GM23338 (cell line): ENCODE measurements around the gene APBB1IP. TPM values are rescaled to one million over a fixed set of nuclear protein-coding genes. Genes with fewer than 3 reads are reported as not detected.

Source experiments
- ATAC-seq: fragments of 200-7000 bp; cut with Tn5 transposase; 3 replicates; pipeline ENCODE4 v1.9.1; 2020
- DNase-seq: peaks from one replicate; pipeline ENCODE4 v3.0.0-alpha.2; 2015; ENCODE audit warnings: low spot score
- H2AFZ ChIP-seq: fragments of 200-600 bp; sonication (generic); 2 replicates; pipeline ENCODE4 v1.8.0; 2016; ENCODE audit warnings: antibody characterized with exemption, mild to moderate bottlenecking, moderate library complexity
- H3F3A ChIP-seq: fragments of 200-600 bp; sonication (generic); replicated peaks from 2 replicates; pipeline ENCODE4 v1.8.0; 2017; ENCODE audit warnings: antibody characterized with exemption, mixed run types, low read depth
- H3K27ac ChIP-seq: fragments of 200-600 bp; sonication (generic); 2 replicates; pipeline ENCODE4 v1.6.1; 2016; ENCODE audit warnings: low read depth
- H3K27me3 ChIP-seq: fragments of 200-600 bp; sonication (generic); 2 replicates; pipeline ENCODE4 v1.8.0; 2016; ENCODE audit warnings: mild to moderate bottlenecking, mixed run types, moderate library complexity; ENCODE audit not compliant: insufficient read depth
- H3K36me3 ChIP-seq: fragments of 200-600 bp; sonication (generic); 2 replicates; pipeline ENCODE4 v1.8.0; 2016; ENCODE audit warnings: mild to moderate bottlenecking; ENCODE audit not compliant: insufficient read depth
- H3K4me1 ChIP-seq: fragments of 200-600 bp; sonication (generic); 2 replicates; pipeline ENCODE4 v1.8.0; 2016; ENCODE audit warnings: mild to moderate bottlenecking, moderate library complexity; ENCODE audit not compliant: insufficient read depth
- H3K4me2 ChIP-seq: fragments of 200-600 bp; sonication (generic); 2 replicates; pipeline ENCODE4 v1.7.1; 2017; ENCODE audit warnings: mixed run types
- H3K4me3 ChIP-seq: fragments of 200-600 bp; sonication (generic); 2 replicates; pipeline ENCODE4 v1.6.1; 2016; ENCODE audit warnings: mixed run types
- H3K79me2 ChIP-seq: fragments of 200-600 bp; sonication (generic); replicated peaks from 2 replicates; pipeline ENCODE4 v1.8.0; 2017; ENCODE audit warnings: mild to moderate bottlenecking; ENCODE audit not compliant: insufficient read depth
- H3K9me2 ChIP-seq: fragments of 200-600 bp; sonication (generic); 2 replicates; pipeline ENCODE4 v1.8.0; 2017; ENCODE audit not compliant: insufficient read depth
- H4K20me1 ChIP-seq: fragments of 200-600 bp; sonication (generic); replicated peaks from 2 replicates; pipeline ENCODE4 v1.8.0; 2017; ENCODE audit warnings: mild to moderate bottlenecking; ENCODE audit not compliant: insufficient read depth
- H3K27ac Mint-ChIP-seq: 2 replicates; pipeline ENCODE4 v1.8.0; 2020; ENCODE audit warnings: inconsistent platforms, mild to moderate bottlenecking, moderate library complexity, mixed read lengths
- H3K27me3 Mint-ChIP-seq: 3 replicates; pipeline ENCODE4 v1.8.0; 2022; ENCODE audit warnings: low read depth, mild to moderate bottlenecking, moderate library complexity, mixed read lengths, inconsistent platforms; ENCODE audit not compliant: insufficient read depth, poor library complexity
- H3K36me3 Mint-ChIP-seq: 3 replicates; pipeline ENCODE4 v1.8.0; 2021; ENCODE audit warnings: low read depth, mild to moderate bottlenecking, inconsistent platforms, moderate library complexity, mixed read lengths
- H3K4me1 Mint-ChIP-seq: 3 replicates; pipeline ENCODE4 v1.8.0; 2020; ENCODE audit warnings: mild to moderate bottlenecking, inconsistent platforms, mixed read lengths
- H3K4me3 Mint-ChIP-seq: 3 replicates; pipeline ENCODE4 v1.8.0; 2021; ENCODE audit warnings: moderate library complexity, mild to moderate bottlenecking, inconsistent platforms, mixed read lengths
- H3K9me3 Mint-ChIP-seq: 3 replicates; pipeline ENCODE4 v1.8.0; 2020; ENCODE audit warnings: moderate library complexity, mild to moderate bottlenecking, inconsistent platforms, mixed read lengths
- CREB1 ChIP-seq: fragments of 250-450 bp; sonication (Bioruptor Pico); IDR thresholded peaks from 2 replicates; pipeline ENCODE4 v1.5.0; 2020; ENCODE audit warnings: low read depth, mild to moderate bottlenecking, moderate library complexity
- EZH2 ChIP-seq: fragments of 200-600 bp; sonication (generic); IDR thresholded peaks from one replicate; pipeline ENCODE4 v1.8.0; 2017; ENCODE audit warnings: antibody characterized with exemption, mild to moderate bottlenecking, low read depth; ENCODE audit not compliant: unreplicated experiment
- ZNF114 ChIP-seq: fragments of 250-450 bp; sonication (Bioruptor Pico); IDR thresholded peaks from 2 replicates; pipeline ENCODE4 v1.5.0; 2020; ENCODE audit warnings: mild to moderate bottlenecking, moderate library complexity
- polyA plus RNA-seq: library from polyadenylated mRNA; unstranded; fragments of >200 nt; fragmentation: Nextera tagmentation; extraction: Ambion mirVana; gene quantifications from 2 replicates; pipeline ENCODE4 v1.2.1, GENCODE V29; 2016
- total RNA-seq: library from RNA; depleted of rRNA; stranded (reverse); fragments of >200 nt; shearing (Covaris generic); gene quantifications from 2 replicates; pipeline ENCODE4 v1.2.3, GENCODE V29; 2014
- TF ChIP-seq, protein P1 (sequence below): IDR thresholded peaks from one replicate; pipeline ENCODE4 v1.6.1; 2018; ENCODE audit warnings: antibody characterized with exemption; ENCODE audit not compliant: unreplicated experiment
- TF ChIP-seq, protein P2 (sequence below): fragments of 250-450 bp; sonication (Bioruptor Pico); IDR thresholded peaks from 2 replicates; pipeline ENCODE4 v1.5.0; 2020; ENCODE audit warnings: mild to moderate bottlenecking, moderate library complexity
- TF ChIP-seq, protein P3 (sequence below), 2 experiments: fragments of 200-600 bp in 1 of 2; sonication (generic) in 1 of 2; conservative IDR thresholded peaks; 2 replicates each; pipeline versions ENCODE4 v1.5.1 to v1.6.1; 2016 to 2017; ENCODE audit warnings: antibody characterized with exemption in 2 of 2, low read depth in 2 of 2, mild to moderate bottlenecking in 2 of 2, moderate library complexity in 1 of 2

The APBB1IP gene
- total and polyA plus RNA-seq, 2 experiments from 2014 or later: 0.14 to 0.16 TPM

DNA sequence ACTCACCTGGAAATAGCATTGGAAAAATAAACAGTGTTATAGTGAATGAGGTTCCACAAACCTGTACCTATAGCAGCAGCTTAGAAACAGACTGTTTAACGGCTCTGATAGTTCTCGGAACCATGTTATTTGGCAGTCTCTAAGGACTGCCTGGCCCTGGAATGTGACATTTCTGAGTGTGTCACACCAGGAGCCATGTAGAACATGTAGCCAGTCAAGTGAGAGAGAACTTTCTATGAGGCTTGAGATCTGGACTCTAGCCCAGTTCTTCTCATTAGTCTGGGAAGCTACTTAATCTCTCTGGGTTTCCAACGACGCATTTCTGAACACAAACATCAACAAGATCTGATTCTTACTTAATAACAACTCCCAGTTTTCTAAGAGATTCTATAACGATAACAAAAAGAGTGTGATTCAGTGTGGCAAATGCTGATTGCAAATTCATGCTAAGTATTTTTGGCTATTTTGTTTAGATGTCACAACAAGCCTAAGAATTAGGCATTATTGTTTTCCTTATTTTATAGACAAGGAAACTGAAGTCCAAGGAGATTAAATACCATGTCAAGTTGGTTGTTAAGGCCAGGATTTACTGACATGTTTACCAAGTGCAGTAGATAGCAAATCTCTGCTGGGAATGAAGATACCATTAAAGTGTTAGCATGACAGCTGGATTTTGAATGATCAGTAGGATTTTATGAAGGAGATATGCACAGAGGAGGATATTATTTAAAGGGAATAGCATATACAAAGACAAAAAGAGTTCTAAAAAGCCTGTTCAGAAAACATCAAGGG lies 47.2 kb downstream of the APBB1IP start (continued):
- TF ChIP-seq, protein P1, sequence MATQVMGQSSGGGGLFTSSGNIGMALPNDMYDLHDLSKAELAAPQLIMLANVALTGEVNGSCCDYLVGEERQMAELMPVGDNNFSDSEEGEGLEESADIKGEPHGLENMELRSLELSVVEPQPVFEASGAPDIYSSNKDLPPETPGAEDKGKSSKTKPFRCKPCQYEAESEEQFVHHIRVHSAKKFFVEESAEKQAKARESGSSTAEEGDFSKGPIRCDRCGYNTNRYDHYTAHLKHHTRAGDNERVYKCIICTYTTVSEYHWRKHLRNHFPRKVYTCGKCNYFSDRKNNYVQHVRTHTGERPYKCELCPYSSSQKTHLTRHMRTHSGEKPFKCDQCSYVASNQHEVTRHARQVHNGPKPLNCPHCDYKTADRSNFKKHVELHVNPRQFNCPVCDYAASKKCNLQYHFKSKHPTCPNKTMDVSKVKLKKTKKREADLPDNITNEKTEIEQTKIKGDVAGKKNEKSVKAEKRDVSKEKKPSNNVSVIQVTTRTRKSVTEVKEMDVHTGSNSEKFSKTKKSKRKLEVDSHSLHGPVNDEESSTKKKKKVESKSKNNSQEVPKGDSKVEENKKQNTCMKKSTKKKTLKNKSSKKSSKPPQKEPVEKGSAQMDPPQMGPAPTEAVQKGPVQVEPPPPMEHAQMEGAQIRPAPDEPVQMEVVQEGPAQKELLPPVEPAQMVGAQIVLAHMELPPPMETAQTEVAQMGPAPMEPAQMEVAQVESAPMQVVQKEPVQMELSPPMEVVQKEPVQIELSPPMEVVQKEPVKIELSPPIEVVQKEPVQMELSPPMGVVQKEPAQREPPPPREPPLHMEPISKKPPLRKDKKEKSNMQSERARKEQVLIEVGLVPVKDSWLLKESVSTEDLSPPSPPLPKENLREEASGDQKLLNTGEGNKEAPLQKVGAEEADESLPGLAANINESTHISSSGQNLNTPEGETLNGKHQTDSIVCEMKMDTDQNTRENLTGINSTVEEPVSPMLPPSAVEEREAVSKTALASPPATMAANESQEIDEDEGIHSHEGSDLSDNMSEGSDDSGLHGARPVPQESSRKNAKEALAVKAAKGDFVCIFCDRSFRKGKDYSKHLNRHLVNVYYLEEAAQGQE: no peak
- TF ChIP-seq, protein P2, sequence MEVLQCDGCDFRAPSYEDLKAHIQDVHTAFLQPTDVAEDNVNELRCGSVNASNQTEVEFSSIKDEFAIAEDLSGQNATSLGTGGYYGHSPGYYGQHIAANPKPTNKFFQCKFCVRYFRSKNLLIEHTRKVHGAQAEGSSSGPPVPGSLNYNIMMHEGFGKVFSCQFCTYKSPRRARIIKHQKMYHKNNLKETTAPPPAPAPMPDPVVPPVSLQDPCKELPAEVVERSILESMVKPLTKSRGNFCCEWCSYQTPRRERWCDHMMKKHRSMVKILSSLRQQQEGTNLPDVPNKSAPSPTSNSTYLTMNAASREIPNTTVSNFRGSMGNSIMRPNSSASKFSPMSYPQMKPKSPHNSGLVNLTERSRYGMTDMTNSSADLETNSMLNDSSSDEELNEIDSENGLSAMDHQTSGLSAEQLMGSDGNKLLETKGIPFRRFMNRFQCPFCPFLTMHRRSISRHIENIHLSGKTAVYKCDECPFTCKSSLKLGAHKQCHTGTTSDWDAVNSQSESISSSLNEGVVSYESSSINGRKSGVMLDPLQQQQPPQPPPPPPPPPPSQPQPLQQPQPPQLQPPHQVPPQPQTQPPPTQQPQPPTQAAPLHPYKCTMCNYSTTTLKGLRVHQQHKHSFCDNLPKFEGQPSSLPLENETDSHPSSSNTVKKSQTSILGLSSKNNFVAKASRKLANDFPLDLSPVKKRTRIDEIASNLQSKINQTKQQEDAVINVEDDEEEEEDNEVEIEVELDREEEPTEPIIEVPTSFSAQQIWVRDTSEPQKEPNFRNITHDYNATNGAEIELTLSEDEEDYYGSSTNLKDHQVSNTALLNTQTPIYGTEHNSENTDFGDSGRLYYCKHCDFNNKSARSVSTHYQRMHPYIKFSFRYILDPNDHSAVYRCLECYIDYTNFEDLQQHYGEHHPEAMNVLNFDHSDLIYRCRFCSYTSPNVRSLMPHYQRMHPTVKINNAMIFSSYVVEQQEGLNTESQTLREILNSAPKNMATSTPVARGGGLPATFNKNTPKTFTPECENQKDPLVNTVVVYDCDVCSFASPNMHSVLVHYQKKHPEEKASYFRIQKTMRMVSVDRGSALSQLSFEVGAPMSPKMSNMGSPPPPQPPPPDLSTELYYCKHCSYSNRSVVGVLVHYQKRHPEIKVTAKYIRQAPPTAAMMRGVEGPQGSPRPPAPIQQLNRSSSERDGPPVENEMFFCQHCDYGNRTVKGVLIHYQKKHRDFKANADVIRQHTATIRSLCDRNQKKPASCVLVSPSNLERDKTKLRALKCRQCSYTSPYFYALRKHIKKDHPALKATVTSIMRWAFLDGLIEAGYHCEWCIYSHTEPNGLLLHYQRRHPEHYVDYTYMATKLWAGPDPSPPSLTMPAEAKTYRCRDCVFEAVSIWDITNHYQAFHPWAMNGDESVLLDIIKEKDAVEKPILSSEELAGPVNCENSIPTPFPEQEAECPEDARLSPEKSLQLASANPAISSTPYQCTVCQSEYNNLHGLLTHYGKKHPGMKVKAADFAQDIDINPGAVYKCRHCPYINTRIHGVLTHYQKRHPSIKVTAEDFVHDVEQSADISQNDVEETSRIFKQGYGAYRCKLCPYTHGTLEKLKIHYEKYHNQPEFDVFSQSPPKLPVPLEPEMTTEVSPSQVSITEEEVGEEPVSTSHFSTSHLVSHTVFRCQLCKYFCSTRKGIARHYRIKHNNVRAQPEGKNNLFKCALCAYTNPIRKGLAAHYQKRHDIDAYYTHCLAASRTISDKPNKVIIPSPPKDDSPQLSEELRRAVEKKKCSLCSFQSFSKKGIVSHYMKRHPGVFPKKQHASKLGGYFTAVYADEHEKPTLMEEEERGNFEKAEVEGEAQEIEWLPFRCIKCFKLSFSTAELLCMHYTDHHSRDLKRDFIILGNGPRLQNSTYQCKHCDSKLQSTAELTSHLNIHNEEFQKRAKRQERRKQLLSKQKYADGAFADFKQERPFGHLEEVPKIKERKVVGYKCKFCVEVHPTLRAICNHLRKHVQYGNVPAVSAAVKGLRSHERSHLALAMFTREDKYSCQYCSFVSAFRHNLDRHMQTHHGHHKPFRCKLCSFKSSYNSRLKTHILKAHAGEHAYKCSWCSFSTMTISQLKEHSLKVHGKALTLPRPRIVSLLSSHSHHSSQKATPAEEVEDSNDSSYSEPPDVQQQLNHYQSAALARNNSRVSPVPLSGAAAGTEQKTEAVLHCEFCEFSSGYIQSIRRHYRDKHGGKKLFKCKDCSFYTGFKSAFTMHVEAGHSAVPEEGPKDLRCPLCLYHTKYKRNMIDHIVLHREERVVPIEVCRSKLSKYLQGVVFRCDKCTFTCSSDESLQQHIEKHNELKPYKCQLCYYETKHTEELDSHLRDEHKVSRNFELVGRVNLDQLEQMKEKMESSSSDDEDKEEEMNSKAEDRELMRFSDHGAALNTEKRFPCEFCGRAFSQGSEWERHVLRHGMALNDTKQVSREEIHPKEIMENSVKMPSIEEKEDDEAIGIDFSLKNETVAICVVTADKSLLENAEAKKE: no peak

DNA sequence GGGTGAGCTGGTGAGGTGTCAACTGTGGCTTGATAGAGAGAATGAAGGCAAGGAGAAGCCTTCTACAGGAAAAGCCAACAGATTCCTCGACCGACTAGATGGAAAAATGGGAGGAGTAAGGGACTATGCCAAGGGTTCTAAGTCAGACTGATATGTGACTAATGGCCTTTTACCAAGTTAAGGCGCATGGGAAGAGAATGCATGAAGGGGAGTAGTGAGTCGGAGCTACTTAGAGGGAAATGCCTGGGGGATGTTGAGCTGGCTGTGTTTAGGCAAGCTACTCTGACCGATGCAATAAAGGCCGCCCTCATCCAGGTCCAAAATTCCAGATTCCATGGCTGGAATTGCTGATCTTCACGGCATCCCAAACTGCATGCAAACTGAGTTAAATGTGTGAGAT lies 48.2 kb downstream of the APBB1IP start:
- Mint-ChIP-seq H3K4me1 (no peaks in the 10 kb centered on the region; the same call in 2 of the 3 replicates), H3K4me3 (no peak overlapping the region), H3K27me3 (no peaks in the 10 kb centered on the region), H3K27ac (no peak overlapping the region), H3K36me3 (no peaks in the 10 kb centered on the region), H3K9me3 (no peaks in the 10 kb centered on the region; the same call in 2 of the 3 replicates)
- Histone ChIP-seq H3F3A (no peaks in the 10 kb centered on the region), H3K9me2 (no peaks in the 10 kb centered on the region), H3K79me2 (no peaks in the 10 kb centered on the region), H3K4me1 (no peaks in the 10 kb centered on the region), H3K4me2 (no peak overlapping the region), H2AFZ (peak overlapping the region; percentile 29; the same call in 1 of the 2 replicates), H3K27me3 (no peaks in the 10 kb centered on the region), H4K20me1 (no peaks in the 10 kb centered on the region), H3K27ac (no peak overlapping the region), H3K4me3 (no peak overlapping the region), H3K36me3 (no peaks in the 10 kb centered on the region)
- ATAC-seq (no peak), DNase-seq (no peak)
- TF ChIP-seq EZH2 (no peak), ZNF114 (CRISPR knock-in tag) (no peak), CREB1 (CRISPR knock-in tag) (no peak)
- TF ChIP-seq, protein P3, sequence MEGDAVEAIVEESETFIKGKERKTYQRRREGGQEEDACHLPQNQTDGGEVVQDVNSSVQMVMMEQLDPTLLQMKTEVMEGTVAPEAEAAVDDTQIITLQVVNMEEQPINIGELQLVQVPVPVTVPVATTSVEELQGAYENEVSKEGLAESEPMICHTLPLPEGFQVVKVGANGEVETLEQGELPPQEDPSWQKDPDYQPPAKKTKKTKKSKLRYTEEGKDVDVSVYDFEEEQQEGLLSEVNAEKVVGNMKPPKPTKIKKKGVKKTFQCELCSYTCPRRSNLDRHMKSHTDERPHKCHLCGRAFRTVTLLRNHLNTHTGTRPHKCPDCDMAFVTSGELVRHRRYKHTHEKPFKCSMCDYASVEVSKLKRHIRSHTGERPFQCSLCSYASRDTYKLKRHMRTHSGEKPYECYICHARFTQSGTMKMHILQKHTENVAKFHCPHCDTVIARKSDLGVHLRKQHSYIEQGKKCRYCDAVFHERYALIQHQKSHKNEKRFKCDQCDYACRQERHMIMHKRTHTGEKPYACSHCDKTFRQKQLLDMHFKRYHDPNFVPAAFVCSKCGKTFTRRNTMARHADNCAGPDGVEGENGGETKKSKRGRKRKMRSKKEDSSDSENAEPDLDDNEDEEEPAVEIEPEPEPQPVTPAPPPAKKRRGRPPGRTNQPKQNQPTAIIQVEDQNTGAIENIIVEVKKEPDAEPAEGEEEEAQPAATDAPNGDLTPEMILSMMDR (conservative IDR thresholded peaks at IDR 0.05; ENCODE audit: low read depth in 2 of 2): no peak
